Skeletal muscle tissue (tissue), 4 donors: ENCODE results near the gene SPINK8. TPM values are rescaled to one million over a fixed set of nuclear protein-coding genes. Genes with fewer than 3 reads are reported as not detected.
"Not testable (repeated sequence)": the region's sequence is repeated elsewhere in the genome, so short reads cannot be mapped to it uniquely, and the experiment has no call there.

Source experiments
- H3K27ac ChIP-seq: one replicate; pipeline ENCODE4 v1.7.0; 2013; ENCODE audit warnings: mild to moderate bottlenecking, low read depth, low read length, inconsistent platforms
- H3K27me3 ChIP-seq, 3 donors: one replicate each; pipeline ENCODE4 v1.7.0; 2013; ENCODE audit warnings: low read length in 3 of 3; ENCODE audit not compliant: control insufficient read depth in 3 of 3, insufficient read depth in 3 of 3
- H3K36me3 ChIP-seq, 3 donors: one replicate each; pipeline ENCODE4 v1.7.0; 2013; ENCODE audit warnings: low read length in 3 of 3; ENCODE audit not compliant: control insufficient read depth in 3 of 3, insufficient read depth in 3 of 3
- H3K4me1 ChIP-seq, 3 donors: one replicate each; pipeline ENCODE4 v1.7.0; 2013; ENCODE audit warnings: low read length in 3 of 3, mild to moderate bottlenecking in 3 of 3; ENCODE audit not compliant: control insufficient read depth in 3 of 3, insufficient read depth in 3 of 3
- H3K4me3 ChIP-seq, 3 donors: one replicate each; pipeline ENCODE4 v1.7.0; 2013; ENCODE audit warnings: low read length in 3 of 3
- H3K9ac ChIP-seq, 3 donors: one replicate each; pipeline ENCODE4 v1.7.0; 2013; ENCODE audit warnings: low read length in 3 of 3, mild to moderate bottlenecking in 3 of 3, moderate library complexity in 2 of 3, low read depth in 1 of 3
- H3K9me3 ChIP-seq, 3 donors: one replicate each; pipeline ENCODE4 v1.7.0; 2013; ENCODE audit warnings: low read length in 3 of 3; ENCODE audit not compliant: control insufficient read depth in 3 of 3
- total RNA-seq: library from RNA; depleted of rRNA; stranded (reverse); fragments of >200 nt; gene quantifications from one replicate; pipeline ENCODE4 v1.2.3, GENCODE V29; 2014
- donor health status: Osteomylitis.

The SPINK8 gene
- total RNA-seq, 1 donor from 2014 or later: not detected

DNA sequence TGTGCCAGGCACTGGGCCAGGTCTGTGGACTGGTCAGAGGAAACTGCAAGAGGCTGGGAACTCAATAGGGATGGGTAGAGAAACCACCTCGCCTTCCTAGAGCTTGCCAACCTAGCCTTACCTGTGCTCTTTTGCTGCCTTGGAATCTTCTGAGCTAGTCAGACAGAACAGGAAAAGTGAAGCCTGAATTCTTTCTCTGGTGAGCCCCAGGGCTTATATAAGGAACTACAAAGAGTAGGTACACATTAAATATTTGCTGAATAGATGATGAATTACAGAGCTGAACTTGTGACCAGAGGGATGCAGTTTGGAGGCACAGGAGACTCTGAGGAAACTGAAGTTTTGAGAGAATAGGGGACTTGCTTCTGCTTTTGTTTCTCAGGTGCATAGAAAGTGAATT is 23.0 kb upstream of the SPINK8 start:
- no peaks in the 10 kb centered on the region for H3K9me3 ChIP-seq
- H3K27ac ChIP-seq: no peak overlapping the region
- no peaks in the 10 kb centered on the region for H3K4me1 ChIP-seq
- no peak overlapping the region for H3K9ac ChIP-seq
- H3K36me3 ChIP-seq: no peaks in the 10 kb centered on the region
- H3K4me3 ChIP-seq: no peak overlapping the region
- peaks cover 0 to 14% (median 0%) of the 10 kb centered on the region in 3 donors for H3K27me3 ChIP-seq

DNA sequence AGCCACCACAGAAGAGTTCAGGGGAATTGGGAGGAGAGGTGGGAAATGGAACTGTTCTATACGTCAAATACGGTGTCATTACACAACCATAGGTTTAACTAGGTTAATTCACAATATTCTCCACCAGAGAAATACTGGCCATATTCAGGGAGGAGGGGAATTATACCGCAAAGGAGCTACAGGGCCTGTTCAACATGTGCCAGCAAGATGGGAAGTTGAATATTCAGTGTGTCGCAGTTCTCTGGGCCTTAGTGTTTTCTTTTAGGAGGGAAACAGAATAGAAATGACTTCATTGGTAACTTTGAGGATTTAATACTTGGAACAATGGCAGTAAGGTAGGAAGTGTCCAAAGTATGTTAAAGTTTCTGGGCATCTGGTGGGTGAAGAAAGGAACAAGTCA is 20.5 kb upstream of the SPINK8 start:
- H3K9me3 ChIP-seq: no peaks in the 10 kb centered on the region
- no peaks in the 10 kb centered on the region for H3K36me3 ChIP-seq
- no peak overlapping the region for H3K27ac ChIP-seq
- peaks cover 0 to 14% (median 0%) of the 10 kb centered on the region in 3 donors for H3K27me3 ChIP-seq
- H3K4me3 ChIP-seq: no peak overlapping the region
- H3K9ac ChIP-seq: no peak overlapping the region
- H3K4me1 ChIP-seq: no peaks in the 10 kb centered on the region

- H3K4me3 ChIP-seq: no peak overlapping the region
- no peak overlapping the region for H3K9ac ChIP-seq
- H3K36me3 ChIP-seq: no peaks in the 10 kb centered on the region
- no peaks in the 10 kb centered on the region for H3K9me3 ChIP-seq
- peaks cover 0 to 13% (median 0%) of the 10 kb centered on the region in 3 donors for H3K27me3 ChIP-seq
- no peak overlapping the region for H3K27ac ChIP-seq
- no peaks in the 10 kb centered on the region for H3K4me1 ChIP-seq
Measured at GRCh38 chr3:48352546-48352945, 19.1 kb upstream of the SPINK8 start.

DNA sequence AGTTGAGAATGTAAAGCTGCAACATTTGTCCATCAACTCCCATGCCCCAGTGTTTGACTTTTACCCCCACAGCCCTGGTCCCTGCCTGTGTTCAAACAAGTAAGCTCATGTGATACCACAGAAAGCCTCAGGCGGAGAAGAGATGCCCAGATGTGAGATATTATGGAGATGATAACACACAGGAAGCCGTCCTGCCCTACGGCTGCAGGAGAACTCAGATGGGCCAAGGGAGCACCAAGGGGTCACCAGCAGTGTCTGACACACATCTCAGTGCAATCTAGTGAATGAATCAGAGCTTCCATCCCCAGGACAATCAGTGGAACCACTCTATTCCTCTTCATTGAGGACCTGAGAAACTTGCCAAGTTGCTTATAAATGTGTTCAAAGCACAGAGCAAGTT is 14.0 kb upstream of the SPINK8 start:
- Histone ChIP-seq H3K4me1 (no peaks in the 10 kb centered on the region), H3K4me3 (no peak overlapping the region), H3K36me3 (no peaks in the 10 kb centered on the region), H3K9me3 (no peaks in the 10 kb centered on the region), H3K27ac (no peak overlapping the region), H3K27me3 (peaks cover 0 to under 1% (median 0%) of the 10 kb centered on the region in 3 donors), H3K9ac (no peak overlapping the region)

DNA sequence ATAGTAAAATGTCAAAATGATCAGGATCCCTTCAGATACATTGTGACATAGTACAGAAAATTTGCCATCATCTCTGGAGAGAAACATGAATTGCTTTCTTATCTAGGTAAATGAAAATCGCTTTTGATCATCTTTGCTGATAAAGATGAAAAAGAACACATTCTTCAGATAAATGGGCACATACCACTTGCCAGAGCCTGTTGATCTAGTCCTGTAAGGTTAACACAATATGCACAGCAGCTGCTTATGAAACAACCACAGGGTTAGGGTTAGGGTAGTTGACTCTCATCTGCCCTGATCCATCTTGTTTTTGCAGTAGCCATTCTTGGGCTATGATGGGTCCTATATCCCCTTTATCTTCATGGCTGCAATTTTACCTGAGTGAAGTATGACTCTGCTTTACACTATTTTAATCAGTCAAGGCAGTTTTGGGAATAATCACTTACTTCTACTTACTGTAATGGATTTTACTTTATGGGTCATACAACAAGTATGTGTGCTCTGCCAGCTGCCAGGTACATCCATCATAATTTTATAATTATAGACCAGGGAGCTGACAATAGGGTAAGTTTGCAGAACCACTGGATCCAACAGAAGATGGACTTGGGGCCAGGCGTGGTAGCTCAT is 12.6 kb upstream of the SPINK8 start:
- no peaks in the 10 kb centered on the region for H3K27me3 ChIP-seq
- H3K9me3 ChIP-seq: no peaks in the 10 kb centered on the region
- H3K27ac ChIP-seq: no peak overlapping the region
- no peak overlapping the region for H3K9ac ChIP-seq
- no peak overlapping the region for H3K4me3 ChIP-seq
- H3K36me3 ChIP-seq: no peaks in the 10 kb centered on the region
- H3K4me1 ChIP-seq: no peaks in the 10 kb centered on the region

- no peaks in the 10 kb centered on the region for H3K4me1 ChIP-seq
- H3K36me3 ChIP-seq: no peaks in the 10 kb centered on the region
- no peak overlapping the region for H3K4me3 ChIP-seq
- H3K9me3 ChIP-seq: no peaks in the 10 kb centered on the region
- H3K27me3 ChIP-seq: no peaks in the 10 kb centered on the region
- no peak overlapping the region for H3K9ac ChIP-seq
- no peak overlapping the region for H3K27ac ChIP-seq
Measured at GRCh38 chr3:48344867-48345507, 11.5 kb upstream of the SPINK8 start.

DNA sequence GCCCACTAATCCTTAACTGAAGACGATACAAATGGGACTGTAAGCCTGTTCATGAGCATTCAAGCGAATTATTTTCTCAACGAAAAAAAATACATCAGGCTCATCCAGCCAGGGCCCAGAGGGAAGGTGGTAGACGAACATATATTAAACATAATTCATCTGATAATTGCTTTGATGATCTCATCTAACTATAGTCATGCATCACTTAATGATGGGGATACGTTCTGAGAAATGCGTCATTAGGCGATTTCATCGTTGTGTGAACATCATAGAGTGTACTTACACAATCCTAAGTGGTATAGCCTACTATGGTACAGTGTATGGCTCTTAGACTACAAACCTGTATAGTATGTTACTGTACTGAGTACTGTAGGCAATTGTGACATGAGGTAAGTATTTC is 10.0 kb upstream of the SPINK8 start:
- Histone ChIP-seq H3K9me3 (no peaks in the 10 kb centered on the region), H3K36me3 (no peaks in the 10 kb centered on the region), H3K4me3 (no peak overlapping the region), H3K27ac (no peak overlapping the region), H3K4me1 (no peaks in the 10 kb centered on the region), H3K27me3 (no peaks in the 10 kb centered on the region), H3K9ac (no peak overlapping the region)

DNA sequence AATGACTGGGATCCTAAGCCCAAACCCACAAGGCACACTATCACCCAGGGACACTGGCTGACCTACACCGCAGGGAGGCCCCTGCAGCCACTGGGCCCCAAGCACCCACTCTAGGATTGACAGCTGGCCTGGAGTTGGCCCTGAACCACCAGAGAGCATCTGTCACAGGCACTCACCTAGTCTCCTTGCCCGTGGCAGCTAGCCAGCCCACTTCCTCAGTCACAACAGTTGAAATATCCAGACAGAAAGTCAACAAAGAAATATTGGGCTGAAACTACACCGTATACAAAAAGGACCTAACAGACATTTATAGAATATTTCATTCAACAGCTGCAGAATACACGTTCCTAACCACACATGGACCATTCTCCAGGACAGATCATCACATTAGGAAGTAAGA is 5.2 kb upstream of the SPINK8 start:
- Histone ChIP-seq H3K4me1 (no peaks in the 10 kb centered on the region), H3K27me3 (no peaks in the 10 kb centered on the region), H3K36me3 (no peaks in the 10 kb centered on the region), H3K4me3 (no peak overlapping the region), H3K27ac (no peak overlapping the region), H3K9me3 (no peaks in the 10 kb centered on the region), H3K9ac (no peak overlapping the region)

DNA sequence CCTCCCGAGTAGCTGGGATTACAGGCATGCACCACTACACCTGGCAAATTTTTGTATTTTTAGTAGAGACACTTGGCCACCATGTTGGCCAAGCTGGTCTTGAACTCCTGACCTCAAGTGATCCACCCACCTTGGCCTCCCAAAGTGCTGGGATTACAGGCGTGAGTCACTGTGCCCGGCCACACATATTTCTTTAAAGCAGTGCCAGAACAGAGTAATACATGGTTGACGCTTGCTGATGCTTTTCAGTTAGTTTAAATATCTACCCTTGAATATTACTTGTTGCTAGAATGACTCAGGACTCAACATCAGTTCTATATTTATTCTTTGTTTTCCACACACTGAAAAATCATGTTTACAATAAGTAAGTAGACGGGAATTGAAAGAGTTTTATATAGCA is 4.1 kb upstream of the SPINK8 start:
- not testable (repeated sequence) for H3K4me3 ChIP-seq, H3K27me3 ChIP-seq, H3K9ac ChIP-seq, H3K36me3 ChIP-seq, H3K9me3 ChIP-seq, H3K4me1 ChIP-seq, H3K27ac ChIP-seq

- not testable (repeated sequence) for H3K27me3 ChIP-seq, H3K4me1 ChIP-seq, H3K4me3 ChIP-seq, H3K27ac ChIP-seq, H3K9me3 ChIP-seq, H3K36me3 ChIP-seq, H3K9ac ChIP-seq
Measured at GRCh38 chr3:48335286-48335685, 1.8 kb upstream of the SPINK8 start.
